Measurements from ENCODE around the gene ADM5. TPM values are rescaled to one million over a fixed set of nuclear protein-coding genes. Genes with fewer than 3 reads are reported as not detected.

The ADM5 gene
- total RNA-seq, 1 experiment from 2014 or later = 4.7 TPM

DNA sequence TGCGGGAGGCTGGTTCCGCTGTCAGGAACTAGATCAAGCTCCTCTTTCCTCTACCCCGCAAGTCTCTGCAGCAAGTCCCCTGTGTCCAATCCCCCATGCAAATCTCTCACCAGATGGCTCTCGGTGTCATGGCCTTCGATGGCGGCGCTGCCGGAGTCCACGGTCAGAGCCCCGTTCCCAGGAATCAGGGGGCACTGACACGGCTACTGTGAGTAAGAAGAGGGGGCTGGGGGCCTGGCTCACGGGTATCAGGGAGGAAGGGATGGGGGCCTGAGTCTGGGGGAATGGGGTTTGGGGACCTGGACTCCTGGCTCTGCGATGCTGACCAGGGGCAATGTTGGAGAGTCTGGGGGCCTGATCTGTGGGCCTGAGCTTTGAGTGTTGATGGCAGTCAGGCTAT lies 43.4 kb upstream of the ADM5 start:
- no peak overlapping the region for H3K27ac ChIP-seq (ENCODE audit: low read length)
- in situ Hi-C loops (cut with HindIII; ENCODE audit: low pct_unique_long_range_greater_than_20kb, low sequenced_read_pairs) (no loop called here), intact Hi-C loops (cut with micrococcal nuclease; ENCODE audit: unreplicated experiment) (no loop called here)
- no TSS peak for BruUV-seq (replicated peaks)
- TF ChIP-seq POLR2AphosphoS5 (IDR thresholded peaks at IDR 0.05; ENCODE audit: low read depth, low read length) (no peak), SIN3A (IDR thresholded peaks at IDR 0.05; ENCODE audit: borderline replicate concordance, insufficient read depth, low read depth, low read length) (no peak), TCF7L2 (IDR thresholded peaks at IDR 0.05; ENCODE audit: low read depth, low read length) (no peak)
- TF ChIP-seq, protein P1, sequence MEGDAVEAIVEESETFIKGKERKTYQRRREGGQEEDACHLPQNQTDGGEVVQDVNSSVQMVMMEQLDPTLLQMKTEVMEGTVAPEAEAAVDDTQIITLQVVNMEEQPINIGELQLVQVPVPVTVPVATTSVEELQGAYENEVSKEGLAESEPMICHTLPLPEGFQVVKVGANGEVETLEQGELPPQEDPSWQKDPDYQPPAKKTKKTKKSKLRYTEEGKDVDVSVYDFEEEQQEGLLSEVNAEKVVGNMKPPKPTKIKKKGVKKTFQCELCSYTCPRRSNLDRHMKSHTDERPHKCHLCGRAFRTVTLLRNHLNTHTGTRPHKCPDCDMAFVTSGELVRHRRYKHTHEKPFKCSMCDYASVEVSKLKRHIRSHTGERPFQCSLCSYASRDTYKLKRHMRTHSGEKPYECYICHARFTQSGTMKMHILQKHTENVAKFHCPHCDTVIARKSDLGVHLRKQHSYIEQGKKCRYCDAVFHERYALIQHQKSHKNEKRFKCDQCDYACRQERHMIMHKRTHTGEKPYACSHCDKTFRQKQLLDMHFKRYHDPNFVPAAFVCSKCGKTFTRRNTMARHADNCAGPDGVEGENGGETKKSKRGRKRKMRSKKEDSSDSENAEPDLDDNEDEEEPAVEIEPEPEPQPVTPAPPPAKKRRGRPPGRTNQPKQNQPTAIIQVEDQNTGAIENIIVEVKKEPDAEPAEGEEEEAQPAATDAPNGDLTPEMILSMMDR (IDR thresholded peaks at IDR 0.05) = no peak
- ChIA-PET POLR2A (no interaction called here), CTCF (no interaction called here)
- no peak overlapping the region for H3K4me3 ChIP-seq (ENCODE audit: low read depth in 2 of 2, low read length in 2 of 2)
- H3K9me3 ChIP-seq (ENCODE audit: control insufficient read depth, insufficient read depth, low read depth, low read length) = no peaks in the 10 kb centered on the region
- DNase-seq (ENCODE audit: low read depth, low spot score) = no peak
- H3K4me1 ChIP-seq (ENCODE audit: control insufficient read depth, insufficient read depth, low read length) = peaks cover 13% of the 10 kb centered on the region
- no peaks in the 10 kb centered on the region for H3K27me3 ChIP-seq (ENCODE audit: control insufficient read depth, insufficient read depth, low read length)
- no peak for ATAC-seq
- H3K36me3 ChIP-seq (ENCODE audit: control insufficient read depth, insufficient read depth, low read length) = peaks cover 4% of the 10 kb centered on the region; the same call in 1 of the 2 replicates

DNA sequence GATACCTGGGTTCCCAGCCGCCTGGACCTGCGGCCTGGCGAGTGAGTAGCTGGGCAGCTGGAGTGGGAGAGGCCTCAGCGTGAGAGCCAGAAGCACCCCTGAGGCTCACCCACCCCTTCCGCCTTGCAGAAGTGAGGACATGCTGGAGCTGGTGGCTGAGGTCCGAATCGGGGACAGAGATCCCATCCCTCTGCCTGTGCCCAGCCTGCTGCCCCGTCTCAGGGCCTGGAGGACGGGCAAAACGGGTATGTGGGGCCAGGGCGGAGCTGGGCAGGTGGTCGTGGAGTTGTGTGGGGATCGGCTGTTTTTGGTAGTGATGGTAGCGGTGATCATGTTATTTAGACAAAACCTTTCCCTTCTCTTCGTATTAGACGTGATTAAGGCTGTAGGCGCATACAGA lies 42.8 kb upstream of the ADM5 start:
- no peaks in the 10 kb centered on the region for H3K27me3 ChIP-seq (ENCODE audit: control insufficient read depth, insufficient read depth, low read length)
- ChIA-PET CTCF (no interaction called here), POLR2A (no interaction called here)
- in situ Hi-C loops (cut with HindIII; ENCODE audit: low pct_unique_long_range_greater_than_20kb, low sequenced_read_pairs) (no loop called here), intact Hi-C loops (cut with micrococcal nuclease; ENCODE audit: unreplicated experiment) (no loop called here)
- ATAC-seq (no peak), DNase-seq (ENCODE audit: low read depth, low spot score) (no peak)
- H3K4me1 ChIP-seq (ENCODE audit: control insufficient read depth, insufficient read depth, low read length) = peaks cover 13% of the 10 kb centered on the region
- no peaks in the 10 kb centered on the region for H3K9me3 ChIP-seq (ENCODE audit: control insufficient read depth, insufficient read depth, low read depth, low read length)
- TF ChIP-seq, protein P2, sequence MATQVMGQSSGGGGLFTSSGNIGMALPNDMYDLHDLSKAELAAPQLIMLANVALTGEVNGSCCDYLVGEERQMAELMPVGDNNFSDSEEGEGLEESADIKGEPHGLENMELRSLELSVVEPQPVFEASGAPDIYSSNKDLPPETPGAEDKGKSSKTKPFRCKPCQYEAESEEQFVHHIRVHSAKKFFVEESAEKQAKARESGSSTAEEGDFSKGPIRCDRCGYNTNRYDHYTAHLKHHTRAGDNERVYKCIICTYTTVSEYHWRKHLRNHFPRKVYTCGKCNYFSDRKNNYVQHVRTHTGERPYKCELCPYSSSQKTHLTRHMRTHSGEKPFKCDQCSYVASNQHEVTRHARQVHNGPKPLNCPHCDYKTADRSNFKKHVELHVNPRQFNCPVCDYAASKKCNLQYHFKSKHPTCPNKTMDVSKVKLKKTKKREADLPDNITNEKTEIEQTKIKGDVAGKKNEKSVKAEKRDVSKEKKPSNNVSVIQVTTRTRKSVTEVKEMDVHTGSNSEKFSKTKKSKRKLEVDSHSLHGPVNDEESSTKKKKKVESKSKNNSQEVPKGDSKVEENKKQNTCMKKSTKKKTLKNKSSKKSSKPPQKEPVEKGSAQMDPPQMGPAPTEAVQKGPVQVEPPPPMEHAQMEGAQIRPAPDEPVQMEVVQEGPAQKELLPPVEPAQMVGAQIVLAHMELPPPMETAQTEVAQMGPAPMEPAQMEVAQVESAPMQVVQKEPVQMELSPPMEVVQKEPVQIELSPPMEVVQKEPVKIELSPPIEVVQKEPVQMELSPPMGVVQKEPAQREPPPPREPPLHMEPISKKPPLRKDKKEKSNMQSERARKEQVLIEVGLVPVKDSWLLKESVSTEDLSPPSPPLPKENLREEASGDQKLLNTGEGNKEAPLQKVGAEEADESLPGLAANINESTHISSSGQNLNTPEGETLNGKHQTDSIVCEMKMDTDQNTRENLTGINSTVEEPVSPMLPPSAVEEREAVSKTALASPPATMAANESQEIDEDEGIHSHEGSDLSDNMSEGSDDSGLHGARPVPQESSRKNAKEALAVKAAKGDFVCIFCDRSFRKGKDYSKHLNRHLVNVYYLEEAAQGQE (IDR thresholded peaks at IDR 0.05; ENCODE audit: insufficient read depth in 1 of 2, low read depth in 2 of 2, low read length in 1 of 2) = no peak
- TF ChIP-seq POLR2AphosphoS5 (IDR thresholded peaks at IDR 0.05; ENCODE audit: low read depth, low read length) (no peak), SIN3A (IDR thresholded peaks at IDR 0.05; ENCODE audit: borderline replicate concordance, insufficient read depth, low read depth, low read length) (no peak), TCF7L2 (IDR thresholded peaks at IDR 0.05; ENCODE audit: low read depth, low read length) (no peak)
- TF ChIP-seq, protein P1 (IDR thresholded peaks at IDR 0.05) = no peak
- peaks cover 4% of the 10 kb centered on the region; the same call in 1 of the 2 replicates for H3K36me3 ChIP-seq (ENCODE audit: control insufficient read depth, insufficient read depth, low read length)
- no TSS peak for BruUV-seq (replicated peaks)
- H3K4me3 ChIP-seq (ENCODE audit: low read depth in 2 of 2, low read length in 2 of 2) = no peak overlapping the region
- H3K27ac ChIP-seq (ENCODE audit: low read length) = no peak overlapping the region

Data from Panc1 (cell line).